Keratinocyte (primary cell): ENCODE measurements around the gene ANKDD1B.

ENCODE experiments used
- EZH2 ChIP-seq: IDR thresholded peaks from one replicate; pipeline ENCODE4 v1.6.1; 2012; ENCODE audit warnings: inconsistent platforms, mild to moderate bottlenecking, low read length, moderate library complexity
- TF ChIP-seq, protein P1 (sequence below), 3 experiments: IDR thresholded peaks in 1 of 3; conservative IDR thresholded peaks in 1 of 3; optimal IDR thresholded peaks in 1 of 3; 2 replicates in 2 of 3; 3 replicates in 1 of 3; pipeline versions ENCODE3 to v1.5.1; 2011; ENCODE audit warnings: low read length in 3 of 3, mild to moderate bottlenecking in 3 of 3, moderate library complexity in 2 of 3, control low read depth in 1 of 3, inconsistent platforms in 1 of 3; ENCODE audit not compliant: insufficient read depth in 2 of 3; ENCODE audit errors: extremely low read depth in 1 of 3

DNA sequence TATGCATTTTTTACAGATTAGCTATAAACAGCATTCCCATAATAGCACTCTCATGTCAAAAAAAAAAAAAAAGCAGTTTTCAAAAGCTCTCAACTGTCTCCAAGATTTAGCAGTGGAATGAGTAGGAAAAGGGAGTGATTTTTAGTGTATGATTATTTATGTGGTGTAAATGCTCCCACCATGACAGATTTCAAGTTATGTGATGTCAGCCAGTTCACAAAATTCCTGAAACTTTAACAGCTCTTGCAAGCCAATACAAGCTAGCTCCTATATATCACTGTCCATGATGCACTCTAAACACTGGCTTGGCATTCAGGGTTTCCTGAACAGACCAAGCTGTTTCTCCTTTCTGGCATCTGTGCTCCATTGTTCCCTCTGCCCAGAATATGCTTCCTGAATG, 7.9 kb upstream of the ANKDD1B start:
- TF ChIP-seq, protein P1, sequence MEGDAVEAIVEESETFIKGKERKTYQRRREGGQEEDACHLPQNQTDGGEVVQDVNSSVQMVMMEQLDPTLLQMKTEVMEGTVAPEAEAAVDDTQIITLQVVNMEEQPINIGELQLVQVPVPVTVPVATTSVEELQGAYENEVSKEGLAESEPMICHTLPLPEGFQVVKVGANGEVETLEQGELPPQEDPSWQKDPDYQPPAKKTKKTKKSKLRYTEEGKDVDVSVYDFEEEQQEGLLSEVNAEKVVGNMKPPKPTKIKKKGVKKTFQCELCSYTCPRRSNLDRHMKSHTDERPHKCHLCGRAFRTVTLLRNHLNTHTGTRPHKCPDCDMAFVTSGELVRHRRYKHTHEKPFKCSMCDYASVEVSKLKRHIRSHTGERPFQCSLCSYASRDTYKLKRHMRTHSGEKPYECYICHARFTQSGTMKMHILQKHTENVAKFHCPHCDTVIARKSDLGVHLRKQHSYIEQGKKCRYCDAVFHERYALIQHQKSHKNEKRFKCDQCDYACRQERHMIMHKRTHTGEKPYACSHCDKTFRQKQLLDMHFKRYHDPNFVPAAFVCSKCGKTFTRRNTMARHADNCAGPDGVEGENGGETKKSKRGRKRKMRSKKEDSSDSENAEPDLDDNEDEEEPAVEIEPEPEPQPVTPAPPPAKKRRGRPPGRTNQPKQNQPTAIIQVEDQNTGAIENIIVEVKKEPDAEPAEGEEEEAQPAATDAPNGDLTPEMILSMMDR (optimal IDR thresholded peaks at IDR 0.05 in 1 of 3, IDR thresholded peaks at IDR 0.05 in 1 of 3, conservative IDR thresholded peaks at IDR 0.05 in 1 of 3; ENCODE audit: extremely low read depth in 1 of 3, insufficient read depth in 2 of 3, low read length in 3 of 3), result no peak
- no peak for TF ChIP-seq EZH2
